Measurements from ENCODE around the gene WBP11.

WBP11 gene

DNA sequence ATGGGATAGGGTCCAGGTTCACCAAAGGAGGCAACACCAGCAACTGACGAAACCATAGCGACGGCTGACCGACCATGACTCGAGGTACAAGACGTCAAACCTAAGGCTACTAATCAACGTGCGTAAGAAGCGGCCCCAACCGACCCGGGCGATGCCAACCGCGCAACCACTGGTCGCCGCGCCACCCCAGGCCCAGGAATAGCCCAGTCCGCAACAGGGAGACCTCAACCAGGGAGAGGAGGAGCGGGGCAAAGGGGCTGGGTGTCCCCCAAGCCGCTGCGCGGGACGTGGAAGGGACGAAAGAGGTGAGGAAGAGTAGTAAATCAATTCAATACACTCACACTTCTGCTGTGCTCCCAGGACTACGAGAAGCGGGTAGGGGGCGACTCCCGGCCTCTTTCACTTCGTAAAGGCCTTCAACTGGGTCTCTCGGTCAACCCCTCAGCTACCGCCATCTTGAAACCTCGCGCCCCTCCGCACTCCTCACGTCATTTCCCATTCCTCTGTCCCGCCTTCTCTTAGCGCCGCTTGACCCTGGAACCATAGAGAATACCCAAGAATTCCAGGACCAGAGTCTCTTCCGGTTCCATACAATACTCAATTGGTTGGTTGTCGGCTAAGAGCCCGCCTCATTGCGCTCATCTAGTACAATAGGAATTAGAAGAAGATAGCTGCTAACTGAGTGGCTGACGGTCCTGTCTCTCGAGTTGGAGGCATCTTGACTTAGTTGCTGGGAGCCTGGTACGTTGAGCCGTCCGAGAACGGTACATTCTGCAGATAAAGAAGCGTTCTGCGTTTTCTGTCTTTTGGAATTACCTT lies at the start of gene WBP11, which contains the start of gene C12orf60:
Gene WBP11 (minus strand): TSS at position 468 of the 819 bp plus-strand sequence. CDS start 2,095 bp downstream, outside the sequence.
Gene C12orf60 (plus strand): TSS at position 660 of the 819 bp plus-strand sequence. CDS start 19,266 bp downstream, outside the sequence.
- peak; percentile 96 for DNase-seq

DNA sequence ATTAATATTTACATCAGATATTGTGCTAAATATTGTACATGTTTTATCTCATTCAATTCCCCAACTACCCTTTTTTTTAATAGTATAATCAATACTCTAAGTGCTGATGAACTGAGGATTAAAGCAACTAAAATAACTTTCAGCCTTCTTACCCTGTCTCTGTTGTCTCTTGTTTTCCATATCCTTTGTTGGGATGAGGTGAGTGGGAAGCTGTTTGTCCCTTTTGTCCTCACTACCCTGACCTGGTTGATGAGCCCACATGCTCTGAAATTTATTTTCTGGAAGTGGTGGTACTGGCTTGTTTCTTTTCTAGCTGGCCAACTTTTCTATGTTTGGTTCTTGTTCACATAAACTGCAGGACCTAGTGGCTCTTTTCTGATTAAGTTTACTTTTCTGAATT lies 49.6 kb upstream of the WBP11 start:
- DNase-seq: no peak

DNA sequence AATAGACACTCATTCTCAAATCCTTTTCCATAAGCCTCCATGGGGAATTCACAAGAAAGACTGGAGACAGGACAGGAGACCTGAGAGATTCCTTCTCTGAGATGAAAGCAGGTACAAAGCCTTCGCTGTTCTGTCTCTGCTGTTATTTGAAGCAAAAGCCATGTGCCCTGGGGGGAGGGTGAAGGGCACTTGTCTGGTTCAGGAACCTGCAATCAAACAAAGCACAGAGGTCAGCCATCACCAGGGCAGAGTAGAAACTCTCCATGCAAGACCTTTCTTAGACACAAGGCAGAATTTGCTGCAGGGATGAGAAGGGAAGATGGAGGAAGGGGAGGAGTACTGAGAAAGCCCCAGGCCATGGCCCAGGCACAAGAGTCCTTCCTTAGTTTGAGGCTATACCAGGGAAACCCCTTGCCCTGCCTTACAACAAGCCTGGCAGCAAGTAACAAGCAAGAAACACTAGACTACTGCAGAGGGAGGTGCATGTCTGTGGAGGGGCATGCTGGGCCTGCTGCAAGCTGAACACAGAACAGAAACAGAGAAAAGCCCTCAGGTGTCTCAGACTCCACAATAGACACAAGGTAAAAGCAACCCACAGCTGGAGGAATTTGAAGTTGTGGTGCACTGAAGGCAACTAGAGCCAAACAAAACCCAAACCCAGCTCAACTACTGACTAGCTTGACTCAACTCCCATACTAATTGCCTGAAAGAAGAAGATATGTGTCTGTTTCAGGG lies 47.8 kb upstream of the WBP11 start:
- DNase-seq: no peak

DNA sequence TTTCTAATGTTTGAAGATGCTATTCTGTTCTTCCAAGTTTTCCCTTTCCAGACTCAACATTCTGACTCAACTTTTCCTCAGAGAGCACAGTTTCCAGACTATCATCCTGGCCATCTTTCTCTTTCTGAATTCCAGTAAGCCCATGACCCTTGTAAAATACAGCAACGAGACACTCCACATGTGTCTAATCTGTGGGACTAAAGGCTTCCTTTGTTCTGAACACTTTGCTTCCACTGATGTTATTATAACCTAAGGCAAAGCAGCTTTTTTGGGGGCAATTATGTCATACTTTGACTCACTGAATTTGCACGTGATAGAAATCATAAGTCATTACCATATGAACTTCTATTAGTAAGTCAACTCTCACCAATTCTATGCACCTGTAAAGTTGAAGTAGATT lies 46.4 kb upstream of the WBP11 start:
- peak; percentile 54 for DNase-seq

DNA sequence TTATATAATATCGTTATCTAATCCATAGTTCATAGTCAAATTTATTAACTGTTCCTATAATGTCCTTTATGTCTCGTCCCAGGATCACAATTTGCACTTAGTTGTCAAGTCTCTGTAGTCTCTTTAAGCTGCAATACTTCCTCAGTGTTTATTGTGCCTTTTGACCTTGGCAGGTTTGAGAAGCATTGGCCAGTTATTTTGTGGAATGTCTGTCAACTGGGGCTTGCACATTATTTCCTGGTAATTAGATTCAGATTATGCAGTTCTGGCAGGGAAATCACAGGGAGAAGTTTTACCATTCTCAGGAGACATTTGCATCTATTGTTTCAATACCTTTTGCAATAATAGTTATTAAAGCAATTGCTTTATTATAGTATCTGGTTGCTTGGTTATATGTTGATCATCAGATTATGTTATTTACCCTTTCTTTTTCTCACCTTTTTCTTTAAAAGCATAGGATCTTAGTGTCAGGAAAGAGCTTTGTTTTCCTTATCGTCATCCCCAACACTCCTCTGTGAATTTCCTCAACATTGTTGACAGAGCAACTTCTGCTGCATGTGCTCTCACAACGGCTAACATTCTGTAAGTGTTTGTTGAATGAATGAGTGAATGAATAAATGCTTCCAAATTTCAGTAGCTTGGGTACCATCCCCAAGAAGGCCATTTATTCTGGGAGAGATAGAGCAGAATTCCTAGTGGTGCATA lies 43.8 kb upstream of the WBP11 start:
- DNase-seq: no peak

DNA sequence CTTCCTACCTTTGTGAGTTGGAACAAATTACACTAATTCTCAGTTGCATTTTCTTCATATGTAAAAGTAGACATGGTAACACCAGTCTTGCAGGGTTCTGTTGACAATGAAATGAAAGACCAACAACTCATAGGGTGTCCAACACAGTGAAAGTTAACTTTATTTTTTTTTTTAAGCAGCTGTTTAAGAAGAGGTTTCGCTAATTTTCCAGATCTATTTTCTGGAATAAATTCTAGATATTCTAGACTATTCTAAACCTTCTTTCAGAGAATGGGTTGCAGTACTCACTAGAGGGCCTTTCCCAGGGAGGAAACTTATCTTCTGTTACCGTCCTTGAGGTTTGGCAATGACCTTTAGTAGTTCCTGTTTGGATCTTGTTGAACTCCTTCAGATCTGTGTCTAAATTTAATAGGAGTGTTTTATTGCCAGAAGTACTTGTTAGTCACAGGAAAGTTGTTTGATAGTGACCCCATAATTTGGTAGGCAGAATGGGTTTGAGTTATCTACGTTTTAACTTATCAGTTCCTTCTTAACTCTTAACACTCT lies 42.8 kb upstream of the WBP11 start:
- no peak for DNase-seq

DNA sequence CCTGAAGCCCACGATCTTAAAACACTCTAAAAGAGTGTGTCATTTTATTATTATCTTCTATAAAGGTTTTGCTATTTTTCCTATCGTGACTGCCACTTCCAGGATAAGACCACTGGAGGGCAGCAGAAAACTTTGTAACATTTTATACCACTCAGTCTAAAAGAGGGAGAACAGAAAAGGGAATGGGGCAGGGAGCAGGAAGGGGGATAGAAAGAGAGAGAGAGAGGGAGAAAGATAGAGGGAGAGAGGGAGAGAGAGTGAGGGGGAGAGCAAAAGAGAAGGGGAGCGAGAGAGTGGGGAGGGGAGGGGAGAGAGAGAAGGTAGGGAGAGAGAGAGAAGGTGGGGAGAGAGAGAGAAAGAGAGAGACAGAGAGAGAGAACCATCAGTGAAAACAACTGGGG lies 42.1 kb upstream of the WBP11 start:
- no peak for DNase-seq

DNA sequence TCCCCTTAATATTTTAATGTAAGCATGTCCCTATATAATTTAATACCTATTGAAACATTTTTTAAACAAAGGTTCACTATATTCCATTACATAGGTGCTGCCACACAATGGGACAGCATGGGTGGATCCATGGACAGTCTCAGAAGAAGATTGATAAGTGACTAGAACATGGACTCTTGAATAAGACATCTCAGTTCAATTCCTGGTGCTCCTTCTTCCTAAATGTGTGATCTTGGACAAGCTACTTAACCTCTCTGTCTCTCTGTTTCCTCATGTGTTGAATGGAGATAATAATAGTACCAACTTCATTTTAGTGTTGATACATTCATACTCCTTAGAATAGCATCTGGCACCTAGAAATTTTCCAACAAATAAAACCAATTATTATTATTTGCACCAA lies 41.1 kb upstream of the WBP11 start:
- no peak for DNase-seq

DNA sequence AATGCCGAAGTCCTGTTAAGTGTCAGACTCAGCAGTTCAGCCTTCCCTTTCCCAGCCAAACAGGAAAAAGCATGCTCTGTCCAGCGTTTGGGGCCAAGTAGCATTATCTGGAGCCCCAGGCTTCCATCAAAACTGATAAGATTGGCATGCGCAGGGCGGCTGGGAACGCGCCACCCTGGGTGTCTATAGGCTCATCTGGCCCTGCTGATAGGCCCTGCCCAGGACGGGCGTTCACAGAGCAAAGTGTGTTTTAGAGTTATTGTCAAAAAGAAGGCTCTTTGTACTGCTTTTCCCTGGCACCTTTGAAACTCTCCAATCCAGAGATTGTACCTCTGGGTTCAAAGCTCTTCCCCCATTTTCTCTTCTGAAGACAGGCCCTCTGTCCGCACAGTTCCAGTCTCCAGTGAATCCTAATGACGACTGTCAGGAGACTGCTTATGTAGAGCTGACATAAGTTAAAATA lies 40.2 kb upstream of the WBP11 start, which contains the start of gene ART4:
Gene ART4 (minus strand): TSS at position 102 of the 463 bp plus-strand sequence. CDS start 413 bp downstream, outside the sequence.
- DNase-seq: no peak

DNA sequence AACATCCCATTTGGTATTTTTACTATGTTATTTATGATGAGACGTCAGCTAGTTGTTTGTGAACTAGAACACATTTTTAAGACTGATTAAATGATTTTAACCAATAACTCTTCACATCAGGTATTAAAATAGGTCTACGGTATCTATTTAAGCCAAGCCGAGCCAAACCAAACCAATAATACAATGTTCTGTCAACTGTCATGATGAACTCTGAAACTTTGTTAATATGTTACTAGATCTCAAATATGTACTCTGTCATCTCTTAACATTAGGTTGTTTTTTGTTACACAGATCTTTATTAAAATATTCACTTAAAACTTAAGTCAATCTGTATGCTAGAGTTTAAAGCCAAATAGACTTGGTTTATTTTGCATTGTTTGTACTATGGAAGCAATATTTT lies 39.0 kb upstream of the WBP11 start:
- DNase-seq: no peak

DNA sequence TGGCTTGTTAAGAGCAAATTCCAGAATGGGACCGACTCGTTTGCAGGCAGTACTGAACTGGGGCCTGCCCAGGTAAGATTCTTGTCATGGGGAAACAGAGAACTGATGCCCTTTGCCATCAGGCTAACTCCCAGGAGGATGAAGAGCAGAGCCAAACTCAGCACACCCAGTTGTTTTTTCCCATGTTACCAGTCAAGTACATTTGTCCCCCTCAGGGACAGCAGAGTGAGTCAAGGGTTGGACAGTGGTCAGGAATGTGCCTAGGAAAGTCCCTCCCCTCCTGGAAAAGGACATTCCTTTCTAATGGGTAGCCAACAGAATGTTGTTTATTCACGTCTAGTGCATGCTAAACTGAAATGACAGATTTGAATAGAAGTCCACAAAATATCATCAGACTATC lies 38.5 kb upstream of the WBP11 start:
- DNase-seq: no peak

DNA sequence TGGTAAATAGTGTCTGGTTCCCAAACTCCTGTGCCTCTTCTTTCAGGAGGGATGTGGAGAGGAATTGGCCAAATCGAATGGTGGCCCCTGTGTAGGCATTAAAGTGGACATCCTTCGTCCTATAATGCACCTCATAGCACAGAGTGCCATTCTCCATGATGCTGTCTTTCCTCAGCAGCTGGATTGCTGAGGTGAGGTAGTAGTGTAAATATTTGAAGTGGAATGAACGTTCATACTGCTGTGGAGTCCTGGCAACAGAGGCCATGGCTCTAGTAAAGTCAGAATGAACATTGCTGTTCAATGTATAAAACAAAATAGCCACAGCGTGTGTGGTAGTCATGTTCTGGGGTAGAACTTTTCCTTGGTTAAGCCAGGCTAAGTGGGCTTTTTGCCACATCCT lies 37.3 kb upstream of the WBP11 start:
- no peak for DNase-seq

DNA sequence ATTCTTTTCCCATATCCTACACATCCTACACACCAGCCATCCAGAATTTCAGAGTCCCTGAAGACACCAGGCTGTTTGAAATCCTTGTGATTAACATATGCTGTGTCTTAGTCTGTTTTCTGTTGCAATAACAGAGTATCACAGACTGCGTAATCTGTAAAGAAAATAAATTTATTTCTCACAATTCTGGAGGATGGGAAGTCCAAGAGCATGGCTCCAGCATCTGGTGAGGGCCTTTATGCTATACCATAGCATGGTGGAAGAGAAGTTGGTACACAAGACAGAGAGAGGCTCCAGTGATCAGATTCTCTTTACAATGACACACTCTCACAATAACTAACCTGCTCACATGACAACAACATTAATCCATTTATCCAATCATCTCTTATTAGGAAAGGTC lies 36.0 kb upstream of the WBP11 start:
- DNase-seq: no peak

DNA sequence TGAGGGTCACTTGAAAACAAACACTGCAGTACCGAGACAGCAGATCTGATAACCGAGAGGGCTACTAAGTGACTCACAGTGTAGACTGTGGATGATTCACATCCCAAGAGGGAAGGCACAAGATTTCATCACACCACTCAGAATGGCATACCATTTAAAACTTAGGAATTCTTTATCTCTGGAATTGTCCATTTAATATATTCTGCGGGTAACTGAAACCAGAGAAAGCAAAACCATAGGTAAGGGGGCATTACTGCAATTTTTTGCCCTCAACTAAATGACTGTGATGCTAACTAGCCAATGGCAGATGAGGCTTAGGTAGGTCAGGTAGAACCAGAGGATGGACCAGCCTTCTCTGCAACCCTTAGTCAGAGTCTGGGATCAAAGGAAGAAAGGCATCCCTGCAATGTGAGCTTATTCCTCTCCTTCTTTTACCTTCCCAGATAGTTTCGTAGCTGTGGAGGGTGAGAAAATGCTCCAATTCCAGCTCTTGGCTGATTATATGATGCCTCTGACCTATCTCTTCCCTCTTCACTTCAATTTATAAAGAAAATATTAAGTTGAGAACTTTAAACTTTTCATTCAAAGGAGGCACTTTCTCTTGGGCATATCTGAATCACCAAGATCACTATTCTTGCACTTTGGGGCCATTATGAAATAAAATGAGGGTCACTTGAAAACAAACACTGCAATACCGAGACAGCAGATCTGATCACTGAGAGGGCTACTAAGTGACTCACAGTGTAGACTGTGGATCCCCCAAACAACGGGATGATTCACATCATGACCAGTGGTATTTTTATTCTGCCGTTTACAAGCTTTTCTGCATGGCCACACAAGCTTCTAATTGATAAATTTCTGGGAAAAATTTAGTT lies 33.3 kb upstream of the WBP11 start:
- DNase-seq: no peak

DNA sequence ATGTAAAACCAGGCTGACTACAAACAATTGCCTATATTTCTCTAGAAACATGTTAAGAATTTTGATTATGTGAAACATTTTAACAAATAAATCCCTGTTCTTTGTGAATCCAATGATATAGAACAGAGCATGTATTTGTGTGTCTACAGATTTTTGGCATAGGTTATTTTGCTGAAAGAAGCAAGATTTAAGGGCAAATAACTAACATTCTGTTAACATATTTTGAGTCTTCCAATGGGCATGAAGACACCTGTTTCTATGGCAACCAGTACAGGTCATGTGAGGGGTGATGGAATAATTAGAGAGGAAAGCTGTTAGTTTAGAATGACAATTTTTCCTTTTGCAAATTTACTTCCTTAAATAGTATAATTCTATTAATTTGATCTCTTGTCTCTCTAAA lies 31.2 kb upstream of the WBP11 start:
- DNase-seq: no peak

DNA sequence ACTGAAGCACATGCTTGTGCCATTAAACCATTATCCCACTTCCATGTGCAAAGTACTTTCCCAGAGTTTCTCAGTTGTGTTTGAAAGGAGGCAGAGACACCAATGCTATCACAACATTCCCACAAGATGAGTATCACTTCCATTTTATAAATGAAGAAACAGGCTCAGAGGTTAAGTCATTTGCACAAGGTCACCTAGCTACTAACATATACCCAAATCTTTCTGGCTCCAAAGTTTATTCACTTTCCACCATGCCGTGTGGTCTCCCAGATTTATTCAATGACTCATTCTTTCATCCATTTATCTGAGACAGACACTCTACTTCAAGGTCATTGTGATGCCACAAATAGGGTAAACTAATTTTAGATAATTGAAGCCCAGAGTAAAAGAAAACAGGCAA lies 30.7 kb upstream of the WBP11 start:
- DNase-seq: no peak

DNA sequence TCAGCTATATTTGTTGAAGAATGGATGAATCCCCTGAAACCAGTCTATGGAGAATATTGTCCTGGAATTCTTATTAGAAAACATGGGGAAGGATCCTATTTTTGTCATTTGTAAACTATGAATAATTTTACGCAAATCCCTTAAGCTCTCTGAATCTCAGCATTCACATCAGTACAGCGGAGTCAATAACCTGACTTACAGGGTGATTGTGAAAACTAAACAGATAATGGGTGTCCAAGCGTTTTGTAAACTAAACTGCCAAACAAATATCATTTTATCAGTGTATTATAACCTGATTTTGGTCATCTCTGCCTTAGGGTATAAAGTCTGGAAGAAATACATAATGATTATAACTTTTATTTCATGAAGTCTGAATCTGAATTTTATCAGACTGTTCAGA lies 30.1 kb upstream of the WBP11 start:
- DNase-seq: no peak

DNA sequence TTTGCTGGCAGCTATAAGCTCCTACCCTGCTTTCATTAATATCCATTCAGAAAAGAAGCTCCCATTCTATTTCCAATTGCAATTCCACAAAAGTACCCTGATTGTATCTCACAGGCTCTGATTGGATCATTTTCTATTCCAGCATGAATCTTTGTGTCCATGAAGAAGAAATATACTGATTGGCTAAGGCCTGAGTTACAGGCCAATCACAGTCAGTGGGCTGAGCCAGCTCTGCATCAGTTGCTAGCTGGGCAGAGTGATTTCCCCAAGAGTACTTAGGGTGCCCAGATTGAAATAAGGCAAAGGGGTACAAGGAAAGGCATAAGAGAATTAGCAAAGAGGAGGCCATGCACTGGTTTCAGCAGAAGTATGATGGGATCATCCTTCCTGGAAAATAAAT lies 25.6 kb upstream of the WBP11 start:
- DNase-seq: no peak

DNA sequence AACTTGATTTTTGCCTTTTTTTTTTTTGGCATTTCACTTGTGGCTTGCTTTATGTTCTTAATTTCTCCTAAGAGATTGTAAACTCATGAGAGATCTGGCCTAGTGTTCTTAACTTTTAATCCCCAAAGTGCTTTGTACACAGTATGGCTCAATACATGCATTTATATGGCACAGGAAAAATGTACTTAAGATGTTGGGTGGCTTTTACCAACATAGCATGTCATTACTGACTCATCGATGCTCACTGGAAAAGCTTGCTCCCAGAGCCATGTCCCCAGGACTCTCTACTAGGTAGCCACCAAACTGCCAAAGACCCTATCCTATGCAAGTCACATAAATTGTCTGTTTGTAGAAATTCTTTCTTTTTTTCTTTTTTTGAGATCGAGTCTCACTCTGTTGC lies 23.8 kb upstream of the WBP11 start:
- no peak for DNase-seq

DNA sequence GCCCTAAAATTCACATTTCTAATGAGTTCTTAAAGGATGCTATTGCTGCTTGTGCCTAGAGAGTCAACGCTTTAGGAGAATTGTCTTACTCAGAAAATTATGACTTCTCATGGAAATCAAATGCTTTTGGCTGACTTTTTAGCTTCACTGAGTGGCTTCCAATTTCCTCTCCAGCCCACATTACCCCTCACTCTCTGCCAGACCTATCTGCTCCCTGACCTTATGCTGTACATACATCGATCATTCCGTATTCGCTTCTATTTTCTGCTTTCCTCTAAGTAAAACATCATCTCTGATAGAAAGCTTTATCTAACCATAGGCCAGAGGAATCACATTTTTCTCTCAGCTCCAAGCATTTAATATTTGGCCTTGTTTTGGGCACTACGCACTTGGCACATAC lies 23.2 kb upstream of the WBP11 start:
- DNase-seq: no peak

DNA sequence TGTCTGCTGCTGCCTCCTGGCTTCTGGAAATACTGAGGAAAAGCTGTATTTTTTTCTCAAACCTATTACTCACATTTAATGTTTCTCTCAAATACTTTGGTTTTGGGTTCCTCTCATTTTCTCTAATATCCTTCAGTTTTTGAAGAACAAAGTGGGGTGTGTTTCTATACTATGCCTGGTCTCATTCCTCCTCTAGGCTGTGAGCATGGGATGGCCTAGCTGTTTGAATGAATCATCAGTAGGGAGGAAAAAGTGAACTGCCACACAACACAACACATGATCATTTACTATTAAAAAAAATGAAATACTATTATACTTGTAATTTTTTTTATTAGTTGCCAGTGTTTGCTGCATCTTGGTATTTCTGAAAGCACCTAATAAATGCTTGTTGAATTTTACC lies 22.0 kb upstream of the WBP11 start:
- DNase-seq: no peak

DNA sequence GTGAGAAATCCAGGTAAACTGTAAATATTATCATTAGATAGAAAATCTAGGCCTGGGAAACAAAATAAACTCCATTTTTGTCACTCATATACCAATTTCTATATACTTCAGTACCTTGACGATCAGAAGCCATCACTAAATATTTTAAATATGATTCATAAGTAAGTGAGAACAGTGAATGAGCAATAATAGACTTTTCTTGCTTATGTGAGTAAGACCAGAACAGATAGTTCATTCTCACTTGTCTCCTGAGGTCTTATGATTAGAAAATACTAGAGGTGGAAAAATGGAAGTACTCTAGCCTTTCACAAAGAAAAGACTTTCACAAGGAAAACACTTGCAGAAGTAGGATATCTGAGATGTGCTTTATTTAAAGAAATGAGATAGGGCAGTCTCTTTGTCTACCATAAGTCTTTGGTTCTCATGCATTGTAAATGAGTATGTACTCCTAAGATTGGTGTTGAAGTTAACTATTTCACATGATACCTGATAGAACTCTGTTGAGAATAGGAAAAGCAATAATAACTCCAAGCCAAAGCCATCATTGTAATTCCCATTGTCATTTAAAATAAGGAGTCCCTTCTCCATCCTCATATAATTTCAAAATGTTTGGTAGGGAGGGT lies 20.8 kb upstream of the WBP11 start:
- no peak for DNase-seq
